ENCODE measurements around the gene FMO2.
"Not testable (repeated sequence)": the region's sequence is repeated elsewhere in the genome, so short reads cannot be mapped to it uniquely, and the experiment has no call there.

The FMO2 gene

DNA sequence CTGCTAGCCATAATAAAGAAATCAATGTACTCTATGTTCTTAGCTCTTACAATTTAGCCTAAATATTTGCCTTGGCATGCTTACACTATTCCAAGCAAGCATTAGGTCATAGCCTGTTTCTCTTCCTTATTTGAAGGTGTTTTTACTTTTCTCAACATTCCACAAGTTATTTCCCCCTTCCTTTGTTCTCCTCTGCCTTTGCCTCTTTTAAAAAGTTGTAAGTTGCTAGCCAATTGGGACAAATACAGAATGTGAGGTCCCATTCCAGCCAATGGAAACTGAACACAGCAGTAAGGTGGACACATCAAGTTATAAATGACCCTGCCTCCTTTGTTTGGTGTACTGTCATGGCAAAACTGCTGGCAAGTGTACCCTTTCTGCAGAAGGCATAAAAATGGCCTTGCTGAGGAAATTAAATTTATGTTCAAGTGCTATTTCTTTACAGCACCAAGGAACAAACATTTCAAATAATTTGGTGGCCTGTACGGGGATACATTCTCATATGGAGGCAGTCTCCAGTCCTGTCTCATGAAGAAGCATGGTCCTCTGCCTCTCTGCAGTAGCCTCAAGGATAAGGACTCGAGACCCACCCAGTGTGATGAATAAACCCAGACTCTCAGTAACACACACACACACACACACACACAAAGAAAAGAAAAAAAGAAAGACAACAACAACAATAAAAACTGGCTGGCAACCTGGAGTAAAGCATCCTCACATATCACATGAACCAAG is 34.4 kb downstream of the FMO2 start:
- no peak for DNase-seq (ENCODE audit: low read depth)

DNA sequence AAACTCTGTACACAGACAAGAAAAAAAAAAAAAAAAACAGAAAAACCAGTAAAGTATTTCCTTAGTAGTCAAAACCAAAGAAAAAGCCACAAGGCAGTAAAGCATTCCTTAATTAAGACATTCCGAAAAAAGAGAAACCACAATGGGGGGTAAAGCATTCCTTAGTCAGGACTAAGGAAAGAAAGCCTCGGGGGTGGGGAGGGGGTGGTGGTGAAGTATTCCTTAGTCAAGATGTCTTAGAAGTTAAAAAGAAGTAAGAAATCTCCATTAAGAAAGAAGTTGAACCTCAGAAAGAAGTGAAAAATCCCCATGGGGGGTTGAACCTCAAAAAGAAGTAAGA is 35.0 kb downstream of the FMO2 start:
- no peak for DNase-seq (ENCODE audit: low read depth)

DNA sequence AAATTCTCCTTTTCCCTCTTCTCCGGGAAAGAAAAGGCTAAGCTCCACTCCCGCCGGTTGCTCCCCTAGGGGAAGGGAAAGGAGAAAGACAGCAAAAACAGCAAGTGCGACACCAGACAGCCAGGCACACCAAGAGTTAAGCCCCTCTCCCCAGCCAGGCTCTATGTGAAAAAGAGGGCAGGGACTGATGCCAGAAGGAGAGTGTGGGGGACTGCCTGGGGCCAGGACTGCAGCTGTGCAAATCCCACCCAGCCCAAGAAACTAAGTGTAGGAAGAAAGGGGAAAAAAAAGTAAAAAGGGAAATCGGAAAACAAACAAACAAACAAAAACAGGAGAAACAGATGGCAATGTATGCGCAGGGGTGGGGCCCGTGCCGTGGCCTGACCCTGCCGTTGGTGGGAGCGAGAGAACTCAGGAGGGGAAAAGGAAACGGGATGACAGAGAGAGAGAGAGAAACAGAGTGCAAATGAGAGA is 35.5 kb downstream of the FMO2 start:
- no peak for DNase-seq (ENCODE audit: low read depth)

DNA sequence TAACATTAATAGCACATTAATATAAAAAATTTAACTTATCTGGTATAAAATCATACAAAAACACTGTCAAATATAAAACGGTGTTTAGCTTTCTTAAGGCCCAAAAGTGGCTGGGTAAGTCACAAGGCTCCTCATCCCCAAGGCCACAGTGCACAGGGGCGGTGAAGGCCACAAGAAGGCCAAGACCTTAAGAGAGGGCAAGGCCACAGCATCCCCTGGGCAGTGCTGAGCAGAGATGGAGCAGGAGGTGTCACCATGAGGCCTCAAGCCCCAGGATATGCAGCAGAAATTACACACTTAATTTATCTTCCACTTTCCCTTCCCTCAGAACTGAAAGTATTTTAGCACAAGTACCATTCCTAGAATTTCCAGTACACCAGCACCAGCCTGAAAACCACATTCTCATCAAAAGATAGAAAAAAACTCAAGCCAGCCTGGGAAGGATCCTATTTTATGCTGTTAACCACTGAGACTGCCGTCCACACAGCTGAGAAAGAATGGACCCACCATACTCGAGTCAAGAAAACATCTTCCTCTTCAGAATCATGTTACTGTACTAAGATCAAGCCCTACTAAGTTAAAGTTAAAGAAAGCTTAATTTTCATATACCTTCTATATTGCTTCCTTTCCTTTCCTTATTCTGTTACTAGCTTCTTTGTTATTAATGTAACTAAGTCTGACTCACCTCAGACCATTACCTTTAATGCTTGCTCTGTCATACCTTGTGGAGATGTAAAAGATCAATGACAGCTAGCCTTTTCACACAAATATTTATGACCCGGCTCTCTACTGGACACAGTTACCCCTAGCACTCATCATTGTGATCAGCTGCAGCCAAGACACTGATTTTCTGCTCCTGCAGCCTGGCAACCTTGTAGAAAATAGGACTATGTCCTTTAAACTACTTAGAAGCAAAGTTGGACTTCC is 36.8 kb downstream of the FMO2 start:
- DNase-seq (ENCODE audit: low read depth) = no peak

DNA sequence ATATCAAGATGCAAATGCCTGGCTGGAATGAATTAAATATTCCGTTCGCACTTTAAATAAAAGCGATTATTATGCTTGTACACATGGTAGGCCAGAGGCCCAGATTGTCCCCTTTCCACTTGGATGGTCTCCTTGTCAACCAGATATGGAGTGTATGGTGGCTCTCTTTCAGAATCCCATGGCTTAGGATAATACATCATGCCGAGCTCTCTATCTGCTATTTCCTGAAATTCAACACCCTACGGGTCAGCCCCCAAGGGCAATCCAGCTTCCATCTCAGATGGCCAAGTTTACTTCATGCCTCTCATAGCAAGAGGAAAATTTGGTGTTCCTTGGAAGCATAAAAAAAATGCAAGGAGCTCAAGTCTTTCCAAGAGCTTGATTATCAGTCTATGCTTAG is 37.8 kb downstream of the FMO2 start:
- DNase-seq (ENCODE audit: low read depth) = no peak

DNA sequence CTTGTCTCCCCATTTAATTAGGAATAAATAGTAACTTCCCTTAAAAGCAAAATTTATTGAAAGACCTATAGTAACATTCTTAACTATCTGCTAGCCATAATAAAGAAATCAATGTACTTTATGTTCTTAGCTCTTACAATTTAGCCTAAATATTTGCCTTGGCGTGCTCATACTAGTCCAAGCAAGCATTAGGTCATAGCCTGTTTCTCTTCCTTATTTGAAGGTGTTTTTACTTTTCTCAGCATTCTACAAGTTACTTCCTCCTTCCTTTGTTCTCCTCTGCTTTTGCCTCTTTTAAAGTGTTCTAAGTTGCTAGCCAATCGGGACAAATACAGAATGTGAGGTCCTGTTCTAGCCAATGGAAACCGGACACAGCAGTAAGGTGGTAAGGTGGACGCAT is 39.2 kb downstream of the FMO2 start:
- not testable (repeated sequence) for DNase-seq (ENCODE audit: low read depth)

DNA sequence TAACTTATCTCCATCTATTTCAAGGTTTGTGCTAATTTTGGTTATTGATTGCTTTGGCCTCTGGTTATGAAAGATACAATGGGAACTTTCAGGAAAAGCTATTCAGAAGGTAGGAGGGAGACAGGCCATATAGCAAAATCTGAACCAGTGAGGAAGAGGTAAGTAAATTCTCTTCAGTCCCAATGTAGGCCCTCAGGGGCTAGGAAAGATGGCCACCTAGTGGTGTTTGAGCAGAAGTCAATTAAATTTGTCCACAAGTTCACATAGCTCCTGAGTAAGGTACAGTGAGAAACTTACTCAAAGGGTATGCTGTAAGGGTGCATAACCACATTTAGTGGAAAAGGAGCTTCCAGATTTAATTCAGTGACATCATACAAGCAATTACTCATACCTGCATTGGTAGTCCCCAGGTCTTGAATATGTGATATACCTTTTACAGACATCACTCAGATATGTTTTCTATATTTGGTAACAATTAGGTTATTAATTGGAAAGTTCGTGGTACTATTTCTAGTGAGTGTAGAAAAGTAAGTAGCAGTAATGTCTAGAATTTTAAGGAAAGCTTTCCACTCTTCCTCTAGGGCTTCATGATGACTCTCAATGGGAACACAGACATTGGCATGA is 41.8 kb downstream of the FMO2 start:
- no peak for DNase-seq (ENCODE audit: low read depth)

DNA sequence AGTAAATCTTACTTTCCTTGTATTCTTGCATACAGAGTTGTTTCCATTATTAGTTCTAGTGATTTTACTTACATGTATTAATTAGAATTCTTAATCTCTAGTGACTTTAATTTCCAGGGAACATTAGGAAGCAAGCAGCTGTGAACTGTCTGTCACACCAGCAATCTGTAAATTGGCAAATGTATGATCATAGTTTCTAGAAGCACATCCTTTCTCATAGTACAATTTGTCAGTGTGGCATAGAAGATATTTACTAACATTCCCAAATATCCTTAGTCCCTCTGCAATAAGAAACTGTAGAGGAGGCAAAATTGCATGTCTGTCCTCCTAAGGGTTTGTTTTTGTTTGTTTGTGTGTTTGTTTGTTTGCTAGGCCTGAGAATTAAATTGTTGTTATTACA is 46.2 kb downstream of the FMO2 start:
- no peak for DNase-seq (ENCODE audit: low read depth)

DNA sequence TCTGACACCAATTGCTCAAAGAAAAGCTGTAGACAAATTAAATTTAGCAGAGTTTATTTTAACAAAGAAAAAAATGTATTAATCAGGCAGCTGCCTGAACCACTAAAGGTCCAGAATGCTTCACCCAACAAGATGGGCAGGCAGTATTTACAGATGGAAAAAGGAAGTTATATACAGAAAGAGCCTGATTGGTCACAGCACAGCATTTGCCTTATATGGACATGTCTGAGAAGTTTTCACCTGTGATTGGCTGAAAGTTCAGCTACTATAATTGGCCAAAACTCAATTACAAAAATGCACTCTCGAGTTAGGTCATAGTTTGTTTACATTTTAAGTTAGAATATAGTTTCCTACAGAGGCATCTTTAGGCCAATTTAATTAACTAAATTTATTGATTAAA is 48.1 kb downstream of the FMO2 start:
- no peak for DNase-seq (ENCODE audit: low read depth)

DNA sequence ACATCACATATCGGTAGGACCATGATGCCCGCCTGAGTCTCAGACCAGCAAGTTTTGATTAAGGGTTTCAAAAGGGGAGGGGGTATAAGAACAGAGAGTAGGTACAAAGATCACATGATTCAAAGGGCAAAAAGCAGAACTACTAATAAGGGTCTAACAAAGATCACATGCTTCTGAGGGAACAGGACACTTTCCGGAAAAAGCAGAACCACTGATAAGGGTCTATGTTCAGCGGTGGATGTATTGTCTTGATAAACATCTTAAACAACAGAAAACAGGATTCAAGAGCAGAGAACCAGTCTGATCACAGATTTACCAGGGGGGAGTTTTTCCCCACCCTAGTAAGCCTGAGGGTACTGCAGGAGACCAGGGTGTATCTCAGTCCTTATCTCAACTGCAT is 51.1 kb downstream of the FMO2 start:
- DNase-seq (ENCODE audit: low read depth) = not testable (repeated sequence)

DNA sequence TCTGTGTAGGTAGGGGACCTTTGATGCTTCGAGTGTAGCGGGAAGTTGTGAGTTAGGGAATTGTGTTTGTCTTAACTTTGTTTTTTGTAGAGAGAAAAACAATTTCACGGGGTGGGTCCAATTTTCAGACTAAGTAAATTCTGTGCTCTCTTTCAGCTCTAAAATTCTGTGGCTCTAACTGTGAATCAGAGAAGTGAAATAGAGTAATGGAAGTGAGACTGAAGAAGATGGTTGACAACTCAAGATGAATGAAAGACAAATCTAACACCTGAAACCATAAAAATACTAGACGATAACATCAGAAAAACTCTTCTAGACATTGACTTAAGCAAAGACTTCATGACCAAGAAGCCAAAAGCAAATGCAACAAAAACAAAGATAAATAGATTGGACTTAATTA is 58.8 kb downstream of the FMO2 start:
- DNase-seq (ENCODE audit: low read depth) = no peak

DNA sequence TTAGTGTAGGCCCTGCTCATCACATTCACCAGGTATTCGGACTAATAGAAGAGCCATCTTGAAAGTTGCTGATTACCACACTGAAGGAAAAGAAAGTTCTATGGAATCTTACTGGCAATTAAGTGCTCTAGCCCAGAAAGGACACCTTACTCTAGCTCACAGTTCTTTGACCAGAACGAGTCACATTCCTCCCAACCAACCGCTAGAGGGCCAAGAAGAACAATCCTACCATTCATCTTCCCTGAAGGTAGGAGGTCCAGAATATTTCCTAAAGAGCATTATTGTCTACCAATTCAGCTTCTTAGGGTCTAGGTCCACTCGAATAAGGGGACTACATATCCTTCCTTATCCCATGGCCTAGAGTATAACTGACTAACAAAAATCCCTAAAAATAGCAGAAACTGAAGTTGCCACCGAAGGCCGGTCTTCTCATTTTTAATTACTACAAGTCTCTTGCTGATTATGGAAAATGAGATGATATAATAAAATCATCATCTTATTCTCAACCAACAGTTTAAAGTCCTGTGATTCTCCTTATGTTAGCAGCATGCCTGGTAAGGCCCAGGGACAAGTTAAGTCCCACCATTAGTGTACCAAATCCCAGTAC is 60.5 kb downstream of the FMO2 start:
- DNase-seq (ENCODE audit: low read depth) = no peak

DNA sequence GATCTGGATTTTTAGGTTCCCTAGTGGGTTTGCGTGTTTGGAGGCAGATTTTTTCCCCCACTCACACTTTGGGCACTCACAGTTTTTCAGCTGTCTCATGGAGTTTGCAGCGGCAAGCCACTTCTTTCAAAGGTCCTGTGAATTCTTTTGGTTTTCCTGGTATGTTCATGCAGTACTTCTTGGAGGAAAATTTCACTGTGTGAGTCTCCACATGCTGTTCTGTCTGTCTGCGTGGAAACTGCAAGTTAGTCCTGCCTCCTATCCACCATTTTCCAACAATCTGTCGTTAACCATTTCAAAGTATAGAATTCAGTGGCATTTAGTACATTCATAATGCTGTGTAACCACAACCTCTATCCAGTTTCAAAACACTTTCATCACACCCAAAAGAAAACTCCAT is 62.4 kb downstream of the FMO2 start:
- no peak for DNase-seq (ENCODE audit: low read depth)

DNA sequence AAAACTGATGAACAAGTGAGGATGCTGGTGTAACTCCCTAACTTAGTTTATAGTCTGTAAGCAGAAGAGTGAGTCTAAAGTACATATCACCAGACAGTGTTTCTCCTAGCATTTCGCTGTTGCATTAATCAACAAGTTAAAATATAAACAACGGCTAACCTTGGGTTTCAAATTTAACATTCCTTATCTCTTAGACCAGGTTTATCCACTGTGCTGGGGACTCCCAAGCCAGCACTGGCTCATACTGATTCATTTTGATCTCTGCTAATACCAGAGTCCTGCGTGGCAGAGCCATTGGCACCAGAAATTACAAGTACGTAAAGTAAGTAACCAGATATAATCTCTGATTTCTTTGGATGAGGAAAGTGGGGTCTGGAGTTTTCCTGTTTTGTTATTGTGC is 63.2 kb downstream of the FMO2 start, which contains the start of gene FMO1:
FMO1 (plus strand) TSS at position 193 of the 400 bp plus-strand sequence. CDS start 9,594 bp downstream, outside the sequence.
- no peak for DNase-seq (ENCODE audit: low read depth)

DNA sequence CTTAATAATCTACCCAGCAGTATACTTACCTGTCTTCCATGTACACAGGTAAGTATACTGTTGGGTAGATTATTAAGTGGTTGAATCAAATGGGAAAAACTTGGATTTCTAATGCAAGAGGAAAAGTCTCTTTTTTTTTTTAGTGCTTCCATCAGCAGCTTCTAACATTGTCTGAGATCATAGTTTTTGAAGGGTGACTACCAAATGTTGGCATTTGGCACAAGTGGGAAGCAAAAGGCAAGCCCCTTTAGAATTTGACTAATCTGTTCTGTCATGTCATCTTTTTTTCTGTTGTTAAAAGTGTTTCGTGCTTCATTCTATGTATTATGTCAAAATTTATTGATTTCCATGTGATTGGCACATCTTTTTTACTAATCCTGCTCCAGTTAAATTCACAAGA is 63.7 kb downstream of the FMO2 start:
- DNase-seq (ENCODE audit: low read depth) = no peak

DNA sequence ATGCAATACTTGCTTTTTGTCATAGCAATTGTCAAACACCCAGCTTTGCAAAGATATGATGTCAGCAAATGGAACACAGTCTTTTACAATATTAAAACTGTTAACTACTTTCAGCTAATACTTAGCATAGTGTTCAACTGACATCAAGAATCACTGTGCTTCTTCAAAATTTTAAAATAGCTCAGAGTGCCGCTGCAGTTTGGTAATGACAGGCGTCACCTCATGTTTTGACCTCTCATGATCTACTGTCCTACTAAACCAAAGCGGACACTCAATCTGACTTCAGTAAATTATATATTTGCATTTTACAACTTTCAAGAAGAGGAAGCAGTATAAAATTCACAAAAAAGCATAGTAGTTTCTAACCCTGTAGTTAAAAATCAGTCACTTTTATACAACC is 65.2 kb downstream of the FMO2 start:
- no peak for DNase-seq (ENCODE audit: low read depth)

DNA sequence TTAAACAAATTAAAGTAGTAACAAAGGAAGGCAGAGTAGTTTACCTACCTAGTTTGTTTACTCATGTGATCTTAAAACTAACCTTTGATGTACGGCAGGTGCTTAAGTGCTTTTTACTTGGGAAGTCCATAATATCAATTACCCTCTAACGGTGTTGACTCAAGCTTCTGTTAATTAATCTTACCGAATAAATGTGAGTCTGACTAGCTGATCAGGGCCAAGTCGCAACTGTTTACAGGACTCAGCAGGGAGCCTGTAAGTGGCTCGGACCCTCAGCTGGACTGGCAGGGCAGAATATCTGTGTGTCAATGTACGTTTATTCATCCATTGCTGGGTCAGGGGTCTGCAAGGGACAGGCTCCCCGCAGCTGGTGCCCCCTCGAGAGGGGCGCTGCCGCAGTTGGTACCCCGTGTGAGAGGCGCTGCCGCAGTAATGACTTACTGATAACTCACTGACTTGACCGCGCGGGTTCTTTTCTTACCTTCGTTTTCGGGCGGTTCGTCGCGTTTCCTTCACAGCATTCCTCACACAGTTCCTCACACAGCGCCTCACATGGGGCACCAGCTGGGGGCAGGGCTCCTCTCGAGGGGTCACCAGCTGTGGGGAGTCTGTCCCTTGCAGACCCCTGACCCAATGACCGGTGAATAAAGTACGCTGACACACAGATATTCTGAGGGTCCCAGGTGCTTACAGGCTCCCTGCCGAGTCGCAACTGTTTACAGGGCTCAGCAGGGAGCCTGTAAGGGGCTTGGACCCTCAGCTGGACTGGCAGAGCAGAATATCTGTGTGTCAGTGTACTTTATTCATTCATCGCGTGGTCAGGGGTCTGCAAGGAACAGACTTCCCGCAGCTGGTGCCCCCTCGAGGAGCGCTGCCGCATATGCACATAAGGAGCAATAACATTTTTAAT is 66.2 kb downstream of the FMO2 start:
- no peak for DNase-seq (ENCODE audit: low read depth)

DNA sequence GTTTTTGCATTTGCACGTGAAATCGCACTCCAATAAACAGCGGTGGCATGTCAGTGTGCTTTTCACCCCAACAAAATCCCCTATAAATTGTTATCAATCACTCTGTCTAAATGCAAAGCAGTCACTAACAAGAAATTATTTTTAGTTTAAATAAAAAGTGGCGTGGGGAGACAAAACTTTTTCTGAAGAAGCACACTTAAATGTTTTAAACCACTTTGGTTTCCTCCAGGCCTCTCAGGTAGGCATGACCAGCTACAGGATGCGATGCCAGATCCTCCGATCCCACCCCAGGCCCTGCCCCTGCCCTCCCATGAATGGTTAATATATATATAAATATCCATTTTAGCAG is 66.8 kb downstream of the FMO2 start:
- no peak for DNase-seq (ENCODE audit: low read depth)

DNA sequence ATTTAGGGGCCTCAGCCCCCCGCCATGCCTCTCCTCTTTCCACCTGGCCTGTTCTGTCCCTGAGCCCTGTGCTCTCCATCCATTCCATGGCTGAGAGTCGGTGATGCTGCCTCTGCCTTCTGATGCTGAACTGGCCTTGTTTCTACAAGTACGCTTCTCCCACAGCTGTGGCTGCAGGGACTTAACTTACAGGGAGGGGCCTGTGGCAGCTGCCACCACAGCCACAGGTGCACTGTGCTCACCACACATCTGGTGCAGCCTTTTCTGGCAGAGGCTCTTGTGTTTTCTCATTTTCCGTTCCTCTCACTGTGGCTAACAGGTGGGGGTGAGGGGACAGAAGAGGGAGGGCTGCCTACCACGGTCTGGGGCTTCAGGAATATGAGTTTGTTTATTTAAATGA is 67.4 kb downstream of the FMO2 start:
- DNase-seq (ENCODE audit: low read depth) = no peak

DNA sequence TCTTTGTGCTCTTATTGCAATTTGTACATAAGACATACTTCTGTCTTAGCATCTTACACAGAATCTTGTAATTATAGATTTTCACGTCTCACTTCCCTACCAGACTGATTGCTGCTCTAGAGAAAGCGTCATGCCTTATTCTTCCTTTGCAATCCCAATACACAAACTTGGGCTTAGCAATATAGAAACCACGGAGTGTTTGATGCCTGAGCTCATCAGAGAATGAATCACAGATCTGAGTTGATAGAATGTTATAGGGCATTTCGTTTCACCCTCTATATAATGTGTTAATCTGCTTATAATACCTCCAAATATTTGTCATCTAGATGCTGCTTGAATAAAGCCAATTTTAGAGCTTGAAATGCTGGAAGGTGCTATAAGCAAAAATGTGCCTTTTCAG is 69.8 kb downstream of the FMO2 start:
- no peak for DNase-seq (ENCODE audit: low read depth)

DNA sequence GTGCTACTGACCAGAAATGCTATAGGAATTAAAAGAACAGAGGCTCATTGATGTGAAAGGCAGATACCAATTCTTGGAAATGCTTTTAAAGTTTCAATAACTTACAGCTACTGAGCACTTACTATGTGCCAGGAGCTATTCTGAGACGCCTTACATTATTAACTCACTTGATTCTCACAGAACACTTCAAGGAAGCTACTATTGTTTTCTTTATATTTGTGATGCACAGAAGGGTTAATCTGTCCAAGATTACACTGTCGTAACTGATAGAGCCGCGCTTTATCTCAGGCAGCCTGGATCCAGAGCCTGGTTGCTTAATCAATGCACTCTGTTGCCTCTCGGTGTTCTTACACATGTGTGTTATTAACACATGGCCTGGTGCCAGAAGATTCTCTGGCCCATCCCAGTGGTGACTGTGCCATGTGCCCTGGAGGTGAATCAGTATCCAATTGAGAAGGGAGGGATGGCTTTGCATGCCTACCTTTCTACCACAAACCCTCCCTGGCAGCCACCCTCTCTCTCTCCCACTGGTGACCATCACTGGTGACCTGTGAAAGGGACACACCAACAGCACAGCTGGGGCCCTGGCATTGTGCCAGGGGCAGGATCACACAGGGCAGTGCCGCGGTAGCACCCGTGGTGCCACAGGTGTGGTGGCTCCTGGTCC is 72.0 kb downstream of the FMO2 start:
- DNase-seq (ENCODE audit: low read depth) = no peak
